NCI-H774 (cell line): ENCODE measurements around the gene XYLT1.

ENCODE experiments used
- DNase-seq: peaks from one replicate; lab custom pipeline; 2025; lab: John Stamatoyannopoulos, UW

Gene XYLT1

GRCh38 chr16:17403156-17403809, 67.5 kb downstream of the XYLT1 start:
- no peak for DNase-seq

- DNase-seq, result peak; percentile 81
Observed at GRCh38 chr16:17397499-17397891, 73.3 kb downstream of the XYLT1 start.

GRCh38 chr16:17396762-17397498, 73.8 kb downstream of the XYLT1 start:
- peak; percentile 70 for DNase-seq

- no peak for DNase-seq
Observed at GRCh38 chr16:17395849-17396480, 74.8 kb downstream of the XYLT1 start.

- no peak for DNase-seq
Observed at GRCh38 chr16:17392857-17393692, 77.7 kb downstream of the XYLT1 start.

GRCh38 chr16:17392127-17392856, 78.5 kb downstream of the XYLT1 start:
- DNase-seq, result no peak

- no peak for DNase-seq
Observed at GRCh38 chr16:17391715-17392114, 79.0 kb downstream of the XYLT1 start.

GRCh38 chr16:17389384-17389783, 81.4 kb downstream of the XYLT1 start:
- DNase-seq, result no peak

- no peak for DNase-seq
Observed at GRCh38 chr16:17387256-17387655, 83.5 kb downstream of the XYLT1 start.

GRCh38 chr16:17386229-17386628, 84.5 kb downstream of the XYLT1 start:
- DNase-seq, result no peak

- DNase-seq, result no peak
Observed at GRCh38 chr16:17384471-17384870, 86.3 kb downstream of the XYLT1 start.

- DNase-seq, result no peak
Observed at GRCh38 chr16:17382949-17383863, 87.6 kb downstream of the XYLT1 start.

- DNase-seq, result no peak
Observed at GRCh38 chr16:17382514-17382913, 88.2 kb downstream of the XYLT1 start.

GRCh38 chr16:17381784-17382183, 89.0 kb downstream of the XYLT1 start:
- DNase-seq, result no peak

GRCh38 chr16:17380613-17381012, 90.1 kb downstream of the XYLT1 start:
- no peak for DNase-seq

- no peak for DNase-seq
Observed at GRCh38 chr16:17379121-17379571, 91.6 kb downstream of the XYLT1 start.

GRCh38 chr16:17377360-17378324, 93.1 kb downstream of the XYLT1 start:
- no peak for DNase-seq

- no peak for DNase-seq
Observed at GRCh38 chr16:17375461-17376304, 95.1 kb downstream of the XYLT1 start.
